PC-3 (cell line): Measurements from ENCODE around the gene LRRC49. TPM values are rescaled to one million over a fixed set of nuclear protein-coding genes. Genes with fewer than 3 reads are reported as not detected.
A peak's percentile ranks its signal among the peaks of the same experiment; 100 is the strongest.

ENCODE experiments used
- ATAC-seq: fragments of 200-7000 bp; cut with Tn5 transposase; 2 replicates; pipeline ENCODE4 v1.9.1; 2020; ENCODE audit warnings: mild to moderate bottlenecking, moderate library complexity
- BruUV-seq: library from RNA; stranded (reverse); fragments of 400-500 nt; replicated peaks from 2 replicates; lab custom pipeline; 2021; lab: Mats Ljungman, UMichigan
- CTCF ChIA-PET: fragments of 300-600 bp; sonication (Branson Sonifier 250); formaldehyde crosslinking; loops from one replicate; lab custom pipeline; 2022; ENCODE audit warnings: antibody characterized with exemption; lab: Charles Lee
- POLR2A ChIA-PET: fragments of 300-600 bp; sonication (Branson Sonifier 250); formaldehyde crosslinking; loops from one replicate; lab custom pipeline; 2022; ENCODE audit warnings: antibody characterized with exemption; ENCODE audit not compliant: unreplicated experiment; lab: Charles Lee
- DNase-seq: peaks from one replicate; pipeline ENCODE4 v3.0.0-alpha.2; 2015
- H2AFZ ChIP-seq: fragments of 300-600 bp; sonication (generic); 2 replicates; pipeline ENCODE4 v1.6.0; 2016; ENCODE audit warnings: antibody characterized with exemption, low read length
- H3F3A ChIP-seq: fragments of 300-600 bp; sonication (generic); one replicate; pipeline ENCODE4 v1.6.0; 2017; ENCODE audit warnings: antibody characterized with exemption, low read length, control low read depth, mild to moderate bottlenecking; ENCODE audit not compliant: unreplicated experiment
- H3K27ac ChIP-seq: fragments of 300-600 bp; sonication (generic); 2 replicates; pipeline ENCODE4 v1.5.1; 2016; ENCODE audit warnings: mild to moderate bottlenecking, low read length
- H3K27me3 ChIP-seq: fragments of 300-600 bp; sonication (generic); 2 replicates; pipeline ENCODE4 v1.6.1; 2016; ENCODE audit warnings: low read length, mixed read lengths
- H3K36me3 ChIP-seq: fragments of 300-600 bp; sonication (generic); 2 replicates; pipeline ENCODE4 v1.6.1; 2016; ENCODE audit warnings: low read depth, mixed run types, low read length, mixed read lengths
- H3K4me1 ChIP-seq: fragments of 300-600 bp; sonication (generic); 2 replicates; pipeline ENCODE4 v1.5.1; 2016; ENCODE audit warnings: low read length; ENCODE audit not compliant: insufficient read depth
- H3K4me2 ChIP-seq: fragments of 300-600 bp; sonication (generic); 2 replicates; pipeline ENCODE4 v1.6.0; 2016; ENCODE audit warnings: low read length
- H3K4me3 ChIP-seq: fragments of 300-600 bp; sonication (generic); 2 replicates; pipeline ENCODE4 v1.5.1; 2016; ENCODE audit warnings: mild to moderate bottlenecking, low read length, mixed read lengths
- H3K79me2 ChIP-seq: fragments of 300-600 bp; sonication (generic); 2 replicates; pipeline ENCODE4 v1.6.1; 2017; ENCODE audit warnings: low read length, mixed read lengths
- H3K9ac ChIP-seq: fragments of 300-600 bp; sonication (generic); 2 replicates; pipeline ENCODE4 v1.6.0; 2016; ENCODE audit warnings: mild to moderate bottlenecking, low read length
- H3K9me2 ChIP-seq: fragments of 300-600 bp; sonication (generic); replicated peaks from 2 replicates; pipeline ENCODE4 v1.6.1; 2016; ENCODE audit warnings: mixed run types, low read length, mixed read lengths
- H3K9me3 ChIP-seq: fragments of 300-600 bp; sonication (generic); 2 replicates; pipeline ENCODE4 v1.6.1; 2016; ENCODE audit warnings: low read length, mixed read lengths
- H4K20me1 ChIP-seq: fragments of 300-600 bp; sonication (generic); 2 replicates; pipeline ENCODE4 v1.6.1; 2016; ENCODE audit warnings: low read length, mixed read lengths
- CTCF ChIP-seq: fragments of 300-600 bp; sonication (generic); conservative IDR thresholded peaks from 2 replicates; pipeline ENCODE4 v1.5.1; 2017; ENCODE audit warnings: antibody characterized with exemption, low read depth, mild to moderate bottlenecking, low read length
- EZH2 ChIP-seq: fragments of 300-600 bp; sonication (generic); IDR thresholded peaks from one replicate; pipeline ENCODE4 v1.6.1; 2017; ENCODE audit warnings: antibody characterized with exemption, mild to moderate bottlenecking, low read length; ENCODE audit not compliant: unreplicated experiment
- EZH2phosphoT487 ChIP-seq: fragments of 300-600 bp; sonication (generic); IDR thresholded peaks from 2 replicates; pipeline ENCODE4 v1.6.1; 2018; ENCODE audit warnings: mild to moderate bottlenecking, antibody characterized with exemption, low read length, borderline replicate concordance
- intact Hi-C: fragments of 100-400 bp; cut with micrococcal nuclease; formaldehyde crosslinking; loops from 2 replicates; pipeline ENCODE4 v1.9.0; 2023
- total RNA-seq: library from RNA; depleted of rRNA; stranded (reverse); fragments of >200 nt; gene quantifications from 2 replicates; pipeline ENCODE4 v1.2.3, GENCODE V29; 2014

Gene LRRC49
- total RNA-seq, 1 experiment from 2014 or later, result 7.7 TPM

DNA sequence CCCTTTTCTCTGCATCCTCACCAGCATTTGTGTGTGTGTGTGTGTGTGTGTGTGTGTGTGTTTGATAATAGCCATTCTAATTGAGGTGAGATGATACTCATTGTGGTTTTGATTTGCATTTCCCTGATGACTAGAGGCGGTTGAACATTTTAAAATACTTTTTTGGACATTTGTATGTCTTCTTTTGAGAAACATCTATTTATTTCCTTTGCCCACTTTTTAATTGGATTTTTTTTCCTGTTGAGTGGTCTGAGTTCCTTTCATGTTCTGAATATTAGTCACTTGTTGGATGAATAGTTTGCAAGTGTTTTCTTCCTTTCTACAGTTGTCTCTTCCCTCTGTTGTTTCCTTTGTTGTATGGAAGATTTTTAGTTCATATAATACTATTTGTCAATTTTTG lies 168.4 kb downstream of the LRRC49 start:
- Histone ChIP-seq H3K9me2 (no peaks in the 10 kb centered on the region), H3F3A (no peaks in the 10 kb centered on the region), H3K4me1 (no peaks in the 10 kb centered on the region), H2AFZ (no peak overlapping the region), H3K9ac (no peak overlapping the region), H4K20me1 (no peaks in the 10 kb centered on the region), H3K9me3 (peaks cover 11% of the 10 kb centered on the region; the same call in 1 of the 2 replicates), H3K36me3 (peaks cover 4% of the 10 kb centered on the region; the same call in 1 of the 2 replicates), H3K4me3 (no peak overlapping the region), H3K27ac (no peak overlapping the region), H3K79me2 (no peaks in the 10 kb centered on the region), H3K4me2 (no peak overlapping the region), H3K27me3 (no peaks in the 10 kb centered on the region)
- no peak for TF ChIP-seq EZH2
- no peak for TF ChIP-seq CTCF
- no peak for TF ChIP-seq EZH2phosphoT487
- POLR2A ChIA-PET, result no interaction called here
- no TSS peak for BruUV-seq
- no peak for ATAC-seq
- no peak for DNase-seq
- CTCF ChIA-PET, result interaction anchor here (0.6 kb wide), 1 partner anchor 172 kb away, joined by 4 read pairs; no protein-coding TSS in a partner anchor
- intact Hi-C loops, result no loop called here

DNA sequence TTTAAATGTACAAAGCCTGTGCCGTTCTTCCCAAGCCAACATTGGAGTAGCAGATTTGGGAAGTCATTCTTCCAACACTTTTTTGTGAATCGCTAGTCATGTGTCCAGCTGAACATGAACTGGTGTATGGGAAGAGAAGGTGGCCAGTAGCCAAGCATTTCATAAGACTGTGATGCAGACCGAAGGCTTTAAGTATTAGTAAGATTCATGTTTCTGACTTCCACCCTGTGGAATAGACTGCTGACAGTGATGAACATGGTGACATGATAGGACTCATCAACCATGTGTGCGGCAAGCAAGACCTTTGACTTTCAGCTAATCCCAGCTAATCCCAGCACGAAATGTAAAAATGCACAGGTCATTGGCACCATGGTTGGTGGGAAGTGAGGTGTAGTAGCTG lies 174.4 kb downstream of the LRRC49 start:
- no peaks in the 10 kb centered on the region for H3K9me2 ChIP-seq
- no peaks in the 10 kb centered on the region for H3K27me3 ChIP-seq
- no peak overlapping the region for H3K4me2 ChIP-seq
- intact Hi-C loops, result no loop called here
- no peak overlapping the region for H2AFZ ChIP-seq
- H3K9ac ChIP-seq, result no peak overlapping the region
- no peaks in the 10 kb centered on the region for H3K9me3 ChIP-seq
- ATAC-seq (no peak), DNase-seq (no peak)
- H3K4me1 ChIP-seq, result peaks cover 21% of the 10 kb centered on the region
- no TSS peak for BruUV-seq
- H3K4me3 ChIP-seq, result no peak overlapping the region
- ChIA-PET POLR2A (no interaction called here), CTCF (no interaction called here)
- no peaks in the 10 kb centered on the region for H3K79me2 ChIP-seq
- TF ChIP-seq EZH2, result no peak
- TF ChIP-seq CTCF, result no peak
- no peaks in the 10 kb centered on the region for H3K36me3 ChIP-seq
- H3F3A ChIP-seq, result no peaks in the 10 kb centered on the region
- no peaks in the 10 kb centered on the region for H4K20me1 ChIP-seq
- no peak overlapping the region for H3K27ac ChIP-seq

- Histone ChIP-seq H3K36me3 (no peaks in the 10 kb centered on the region), H3K4me3 (no peak overlapping the region), H3K79me2 (no peaks in the 10 kb centered on the region), H3K9me2 (no peaks in the 10 kb centered on the region), H3K27ac (no peak overlapping the region), H2AFZ (peak overlapping the region; percentile 45; the same call in 1 of the 2 replicates), H3K4me1 (peaks cover 21% of the 10 kb centered on the region), H3K27me3 (no peaks in the 10 kb centered on the region), H3K9ac (no peak overlapping the region), H3K9me3 (no peaks in the 10 kb centered on the region), H4K20me1 (no peaks in the 10 kb centered on the region), H3K4me2 (peak overlapping the region; percentile 18; the same call in 1 of the 2 replicates), H3F3A (no peaks in the 10 kb centered on the region)
- ChIA-PET CTCF (no interaction called here), POLR2A (no interaction called here)
- intact Hi-C loops, result loop anchor here (1.0 kb wide), 1 partner anchor 25 kb away; no protein-coding TSS in a partner anchor
- DNase-seq (peak; percentile 20), ATAC-seq (no peak)
- TF ChIP-seq EZH2phosphoT487 (no peak), CTCF (peak; percentile 53)
- no TSS peak for BruUV-seq
Measured at GRCh38 chr15:71069693-71070092, 177.1 kb downstream of the LRRC49 start.
